SU-DHL-6 (cell line): Measurements from ENCODE around the gene GAPDH.

Experiments used
- CTCF ChIP-seq: fragments of 200-600 bp; sonication (generic); IDR thresholded peaks from one replicate; pipeline ENCODE4 v1.5.1; 2017; ENCODE audit warnings: antibody characterized with exemption, mild to moderate bottlenecking, low read length, moderate library complexity; ENCODE audit not compliant: insufficient read depth, poor library complexity, severe bottlenecking
- EZH2phosphoT487 ChIP-seq: fragments of 200-600 bp; sonication (generic), shearing (Covaris generic); conservative IDR thresholded peaks from 2 replicates; pipeline ENCODE4 v1.6.1; 2018; ENCODE audit warnings: mild to moderate bottlenecking, antibody characterized with exemption, low read length, moderate library complexity, mixed read lengths

- TF ChIP-seq CTCF: no peak
- no peak for TF ChIP-seq EZH2phosphoT487
These were observed 804 bp downstream of the GAPDH start for GRCh38 chr12:6534945-6535696.
